ENCODE measurements around the gene CAPZB. TPM values are rescaled to one million over a fixed set of nuclear protein-coding genes. Genes with fewer than 3 reads are reported as not detected.

The CAPZB gene
- polyA plus RNA-seq, 1 of the 3 experiments (the other 2 are of a cell fraction), result 122 TPM

DNA sequence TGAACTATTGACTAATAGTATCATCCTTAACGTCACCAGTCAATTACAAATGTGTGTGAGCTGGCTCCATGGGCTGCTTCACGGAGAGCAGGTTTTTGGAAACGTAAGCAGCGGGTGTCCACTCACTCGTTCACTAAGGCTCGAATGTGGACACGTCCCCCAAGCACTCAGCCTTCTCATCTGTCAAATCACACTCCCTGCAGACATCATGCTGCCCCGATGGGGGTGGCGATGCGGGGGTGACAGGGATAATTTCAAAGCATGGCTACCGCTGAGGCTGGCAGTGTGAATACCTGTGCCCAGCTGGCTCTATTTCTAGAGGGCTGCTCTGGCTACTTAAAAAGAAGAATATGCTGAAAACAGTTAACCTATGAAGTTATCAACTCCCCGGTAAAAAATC is 71.3 kb downstream of the CAPZB start:
- H3K36me3 ChIP-seq (replicated peaks in 1 of 2; ENCODE audit: control insufficient read depth in 1 of 2, insufficient read depth in 2 of 2, low read length in 1 of 2), result peaks cover 22 to 41% of the 10 kb centered on the region in 2 experiments

DNA sequence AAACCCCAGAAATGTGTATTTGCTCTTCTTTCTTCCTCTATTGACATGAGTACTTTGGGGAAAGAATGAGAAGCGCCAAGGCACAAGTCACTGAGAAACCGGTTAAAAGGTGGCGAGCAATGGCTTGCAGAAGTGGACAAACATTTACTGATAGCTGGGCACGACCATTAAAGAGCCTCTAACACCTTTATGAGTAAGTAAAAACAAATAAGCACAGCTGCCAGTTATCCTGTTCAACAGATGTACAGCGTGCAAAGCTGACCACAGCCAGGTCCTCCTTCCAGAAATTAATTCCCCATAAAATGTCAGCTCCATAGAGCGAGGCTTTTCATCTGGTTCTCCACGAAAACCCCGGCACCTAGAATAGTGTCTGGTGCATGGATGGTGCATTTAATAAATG is 72.7 kb downstream of the CAPZB start:
- H3K27me3 ChIP-seq (ENCODE audit: insufficient read depth), result no peaks in the 10 kb centered on the region
- ChIA-PET POLR2A (no interaction called here), CTCF (interaction anchor here (0.8 to 1.9 kb wide), 7 partner anchors 9 to 250 kb away, joined by 3 to 7 read pairs (median 5); no protein-coding TSS in a partner anchor)
- H3K9me2 ChIP-seq, result no peaks in the 10 kb centered on the region
- H3K36me3 ChIP-seq (replicated peaks in 1 of 2; ENCODE audit: control insufficient read depth in 1 of 2, insufficient read depth in 2 of 2, low read length in 1 of 2), result peaks cover 17 to 31% of the 10 kb centered on the region in 2 experiments
- H3K4me3 ChIP-seq (ENCODE audit: low read depth in 2 of 2, low read length in 1 of 2), result no peak overlapping the region
- H3K9me3 ChIP-seq, result no peaks in the 10 kb centered on the region
- H3K27ac ChIP-seq (ENCODE audit: low read depth in 2 of 2, low read length in 1 of 2), result no peak overlapping the region
- peaks cover 98% of the 10 kb centered on the region for H3K79me2 ChIP-seq (ENCODE audit: insufficient read depth)
- no peak overlapping the region for H3K4me2 ChIP-seq
- H3F3A ChIP-seq (replicated peaks; ENCODE audit: insufficient read depth), result no peaks in the 10 kb centered on the region
- 95% methylated on average over 8 of the region's 8 CpGs for WGBS (ENCODE audit: low lambda C conversion rate)
- H2AFZ ChIP-seq (ENCODE audit: low read depth), result no peak overlapping the region
- H3K9ac ChIP-seq, result no peak overlapping the region
- DNase-seq, result no peak
- peaks cover 98% of the 10 kb centered on the region for H4K20me1 ChIP-seq (ENCODE audit: insufficient read depth)
- peaks cover 0 to 42% of the 10 kb centered on the region in 2 experiments; a peak in 1 of 4 replicates for H3K4me1 ChIP-seq (ENCODE audit: control insufficient read depth in 1 of 2, insufficient read depth in 2 of 2, low read depth in 1 of 2, low read length in 1 of 2)
- TF ChIP-seq, protein P1, sequence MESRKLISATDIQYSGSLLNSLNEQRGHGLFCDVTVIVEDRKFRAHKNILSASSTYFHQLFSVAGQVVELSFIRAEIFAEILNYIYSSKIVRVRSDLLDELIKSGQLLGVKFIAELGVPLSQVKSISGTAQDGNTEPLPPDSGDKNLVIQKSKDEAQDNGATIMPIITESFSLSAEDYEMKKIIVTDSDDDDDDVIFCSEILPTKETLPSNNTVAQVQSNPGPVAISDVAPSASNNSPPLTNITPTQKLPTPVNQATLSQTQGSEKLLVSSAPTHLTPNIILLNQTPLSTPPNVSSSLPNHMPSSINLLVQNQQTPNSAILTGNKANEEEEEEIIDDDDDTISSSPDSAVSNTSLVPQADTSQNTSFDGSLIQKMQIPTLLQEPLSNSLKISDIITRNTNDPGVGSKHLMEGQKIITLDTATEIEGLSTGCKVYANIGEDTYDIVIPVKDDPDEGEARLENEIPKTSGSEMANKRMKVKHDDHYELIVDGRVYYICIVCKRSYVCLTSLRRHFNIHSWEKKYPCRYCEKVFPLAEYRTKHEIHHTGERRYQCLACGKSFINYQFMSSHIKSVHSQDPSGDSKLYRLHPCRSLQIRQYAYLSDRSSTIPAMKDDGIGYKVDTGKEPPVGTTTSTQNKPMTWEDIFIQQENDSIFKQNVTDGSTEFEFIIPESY (IDR thresholded peaks at IDR 0.05; ENCODE audit: borderline replicate concordance, low read depth), result no peak
- no peak for TF ChIP-seq GABPA (IDR thresholded peaks at IDR 0.05; ENCODE audit: low read depth)
- no peak for TF ChIP-seq RCOR1 (IDR thresholded peaks at IDR 0.05; ENCODE audit: low read length)
- TF ChIP-seq, protein P2, sequence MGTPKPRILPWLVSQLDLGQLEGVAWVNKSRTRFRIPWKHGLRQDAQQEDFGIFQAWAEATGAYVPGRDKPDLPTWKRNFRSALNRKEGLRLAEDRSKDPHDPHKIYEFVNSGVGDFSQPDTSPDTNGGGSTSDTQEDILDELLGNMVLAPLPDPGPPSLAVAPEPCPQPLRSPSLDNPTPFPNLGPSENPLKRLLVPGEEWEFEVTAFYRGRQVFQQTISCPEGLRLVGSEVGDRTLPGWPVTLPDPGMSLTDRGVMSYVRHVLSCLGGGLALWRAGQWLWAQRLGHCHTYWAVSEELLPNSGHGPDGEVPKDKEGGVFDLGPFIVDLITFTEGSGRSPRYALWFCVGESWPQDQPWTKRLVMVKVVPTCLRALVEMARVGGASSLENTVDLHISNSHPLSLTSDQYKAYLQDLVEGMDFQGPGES (IDR thresholded peaks at IDR 0.05; ENCODE audit: low read depth, low read length), result no peak
- no peak for TF ChIP-seq TEAD4 (IDR thresholded peaks at IDR 0.05; ENCODE audit: borderline replicate concordance, insufficient read depth)
- TF ChIP-seq, protein P3, sequence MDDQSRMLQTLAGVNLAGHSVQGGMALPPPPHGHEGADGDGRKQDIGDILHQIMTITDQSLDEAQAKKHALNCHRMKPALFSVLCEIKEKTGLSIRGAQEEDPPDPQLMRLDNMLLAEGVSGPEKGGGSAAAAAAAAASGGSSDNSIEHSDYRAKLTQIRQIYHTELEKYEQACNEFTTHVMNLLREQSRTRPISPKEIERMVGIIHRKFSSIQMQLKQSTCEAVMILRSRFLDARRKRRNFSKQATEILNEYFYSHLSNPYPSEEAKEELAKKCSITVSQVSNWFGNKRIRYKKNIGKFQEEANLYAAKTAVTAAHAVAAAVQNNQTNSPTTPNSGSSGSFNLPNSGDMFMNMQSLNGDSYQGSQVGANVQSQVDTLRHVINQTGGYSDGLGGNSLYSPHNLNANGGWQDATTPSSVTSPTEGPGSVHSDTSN (IDR thresholded peaks at IDR 0.05), result no peak
- TF ChIP-seq TCF12 (IDR thresholded peaks at IDR 0.05), result no peak
- no peak for TF ChIP-seq NRF1 (IDR thresholded peaks at IDR 0.05; ENCODE audit: low read depth, low read length)
- TF ChIP-seq RXRA (IDR thresholded peaks at IDR 0.05; ENCODE audit: borderline replicate concordance, low read depth), result no peak
- TF ChIP-seq FOSL2 (IDR thresholded peaks at IDR 0.05; ENCODE audit: borderline replicate concordance, low read depth), result no peak
- no peak for TF ChIP-seq TAF1 (IDR thresholded peaks at IDR 0.05; ENCODE audit: borderline replicate concordance, low read depth, low read length)
- TF ChIP-seq JUND (IDR thresholded peaks at IDR 0.05), result no peak
- TF ChIP-seq, protein P4, sequence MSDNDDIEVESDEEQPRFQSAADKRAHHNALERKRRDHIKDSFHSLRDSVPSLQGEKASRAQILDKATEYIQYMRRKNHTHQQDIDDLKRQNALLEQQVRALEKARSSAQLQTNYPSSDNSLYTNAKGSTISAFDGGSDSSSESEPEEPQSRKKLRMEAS (IDR thresholded peaks at IDR 0.05; ENCODE audit: low read depth), result no peak
- no peak for TF ChIP-seq FOXJ3 (CRISPR knock-in tag; IDR thresholded peaks at IDR 0.05)
- TF ChIP-seq, protein P5, sequence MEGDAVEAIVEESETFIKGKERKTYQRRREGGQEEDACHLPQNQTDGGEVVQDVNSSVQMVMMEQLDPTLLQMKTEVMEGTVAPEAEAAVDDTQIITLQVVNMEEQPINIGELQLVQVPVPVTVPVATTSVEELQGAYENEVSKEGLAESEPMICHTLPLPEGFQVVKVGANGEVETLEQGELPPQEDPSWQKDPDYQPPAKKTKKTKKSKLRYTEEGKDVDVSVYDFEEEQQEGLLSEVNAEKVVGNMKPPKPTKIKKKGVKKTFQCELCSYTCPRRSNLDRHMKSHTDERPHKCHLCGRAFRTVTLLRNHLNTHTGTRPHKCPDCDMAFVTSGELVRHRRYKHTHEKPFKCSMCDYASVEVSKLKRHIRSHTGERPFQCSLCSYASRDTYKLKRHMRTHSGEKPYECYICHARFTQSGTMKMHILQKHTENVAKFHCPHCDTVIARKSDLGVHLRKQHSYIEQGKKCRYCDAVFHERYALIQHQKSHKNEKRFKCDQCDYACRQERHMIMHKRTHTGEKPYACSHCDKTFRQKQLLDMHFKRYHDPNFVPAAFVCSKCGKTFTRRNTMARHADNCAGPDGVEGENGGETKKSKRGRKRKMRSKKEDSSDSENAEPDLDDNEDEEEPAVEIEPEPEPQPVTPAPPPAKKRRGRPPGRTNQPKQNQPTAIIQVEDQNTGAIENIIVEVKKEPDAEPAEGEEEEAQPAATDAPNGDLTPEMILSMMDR (IDR thresholded peaks at IDR 0.05), result no peak

More for the DNA sequence above, 71.3 kb downstream of the CAPZB start:
- no peaks in the 10 kb centered on the region for H3F3A ChIP-seq (replicated peaks; ENCODE audit: insufficient read depth)
- H3K27ac ChIP-seq (ENCODE audit: low read depth in 2 of 2, low read length in 1 of 2), result no peak overlapping the region; a peak in 1 of 4 replicates
- H3K4me2 ChIP-seq, result no peak overlapping the region
- CTCF ChIA-PET, result interaction anchor here (1.4 to 1.8 kb wide), 3 partner anchors 25 to 240 kb away, joined by 3 to 5 read pairs (median 3); no protein-coding TSS in a partner anchor
- whole genome bisulfite sequencing (ENCODE audit: low lambda C conversion rate), result 97% methylated on average over 12 of the region's 12 CpGs
- TF ChIP-seq, protein P6, sequence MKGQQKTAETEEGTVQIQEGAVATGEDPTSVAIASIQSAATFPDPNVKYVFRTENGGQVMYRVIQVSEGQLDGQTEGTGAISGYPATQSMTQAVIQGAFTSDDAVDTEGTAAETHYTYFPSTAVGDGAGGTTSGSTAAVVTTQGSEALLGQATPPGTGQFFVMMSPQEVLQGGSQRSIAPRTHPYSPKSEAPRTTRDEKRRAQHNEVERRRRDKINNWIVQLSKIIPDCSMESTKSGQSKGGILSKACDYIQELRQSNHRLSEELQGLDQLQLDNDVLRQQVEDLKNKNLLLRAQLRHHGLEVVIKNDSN (IDR thresholded peaks at IDR 0.05; ENCODE audit: borderline replicate concordance, low read depth), result no peak
- TF ChIP-seq, protein P3 (IDR thresholded peaks at IDR 0.05), result no peak
- no peak for TF ChIP-seq ELF1 (IDR thresholded peaks at IDR 0.05)
- peaks cover 96% of the 10 kb centered on the region for H4K20me1 ChIP-seq (ENCODE audit: insufficient read depth)
- DNase-seq, result no peak
- no peaks in the 10 kb centered on the region for H3K9me2 ChIP-seq
- H3K4me1 ChIP-seq (ENCODE audit: control insufficient read depth in 1 of 2, insufficient read depth in 2 of 2, low read depth in 1 of 2, low read length in 1 of 2), result peaks cover 4 to 36% of the 10 kb centered on the region in 2 experiments; a peak in 2 of 4 replicates
- POLR2A ChIA-PET, result no interaction called here
- H3K79me2 ChIP-seq (ENCODE audit: insufficient read depth), result peaks cover 96% of the 10 kb centered on the region
- H3K4me3 ChIP-seq (ENCODE audit: low read depth in 2 of 2, low read length in 1 of 2), result no peak overlapping the region
- no peak overlapping the region for H3K9ac ChIP-seq
- no peak overlapping the region for H2AFZ ChIP-seq (ENCODE audit: low read depth)
- H3K27me3 ChIP-seq (ENCODE audit: insufficient read depth), result no peaks in the 10 kb centered on the region
- no peaks in the 10 kb centered on the region for H3K9me3 ChIP-seq

Data from SK-N-SH (cell line).